A549 (cell line): ENCODE data around the gene FAM107B. TPM values are rescaled to one million over a fixed set of nuclear protein-coding genes. Genes with fewer than 3 reads are reported as not detected.
A peak's percentile ranks its signal among the peaks of the same experiment; 100 is the strongest.

Source experiments
- ATAC-seq, 2 experiments: fragments of 200-7000 bp in 1 of 2; fragments of >200 bp in 1 of 2; cut with Nextera tagmentation in 1 of 2; cut with Tn5 transposase in 1 of 2; 3 replicates each; pipeline versions ENCODE4 v1.8.0 to v1.9.1; 2018 to 2020; ENCODE audit warnings: mild to moderate bottlenecking in 1 of 2, moderate library complexity in 1 of 2
- CTCF ChIA-PET: fragments of 300-600 bp; sonication (Branson Sonifier 250); formaldehyde crosslinking; extraction: SDS; loops from one replicate; lab custom pipeline; 2021; ENCODE audit warnings: antibody characterized with exemption, inconsistent platforms; lab: Yijun Ruan, JAX
- POLR2A ChIA-PET: fragments of 350-600 bp; formaldehyde crosslinking; extraction: SDS; loops from one replicate; lab custom pipeline; 2021; ENCODE audit warnings: antibody characterized with exemption, inconsistent platforms; lab: Yijun Ruan, JAX
- DNase-seq, 2 experiments: peaks; one replicate each; pipeline versions ENCODE4 v3.0.0 to v3.0.0-alpha.2; 2011 to 2016; ENCODE audit warnings: low read depth in 1 of 2, low spot score in 1 of 2
- FAIRE-seq: peaks from 2 replicates; lab custom pipeline; 2011; peaks lifted over from hg19 to GRCh38; lab: Jason Lieb, UNC
- H3K27ac ChIP-seq, 2 experiments: fragments of >200 bp; sonication (Bioruptor Twin); formaldehyde crosslinking; 3 replicates each; pipeline ENCODE4 v1.5.1; 2016 to 2017
- H3K4me1 ChIP-seq: fragments of >200 bp; sonication (Bioruptor Twin); formaldehyde crosslinking; 3 replicates; pipeline ENCODE4 v1.6.1; 2016
- H3K4me2 ChIP-seq: fragments of >200 bp; sonication (Bioruptor Twin); formaldehyde crosslinking; 3 replicates; pipeline ENCODE4 v1.6.1; 2016
- H3K4me3 ChIP-seq: fragments of >200 bp; sonication (Bioruptor Twin); formaldehyde crosslinking; 3 replicates; pipeline ENCODE4 v1.5.1; 2016
- H3K9me3 ChIP-seq: fragments of >200 bp; sonication (Bioruptor Twin); formaldehyde crosslinking; 3 replicates; pipeline ENCODE4 v1.6.1; 2016
- BHLHE40 ChIP-seq: IDR thresholded peaks from 2 replicates; pipeline ENCODE4 v1.6.1; 2012; ENCODE audit warnings: low read depth, low read length, inconsistent platforms
- CBX8 ChIP-seq: fragments of 200-600 bp; sonication (generic); IDR thresholded peaks from 2 replicates; pipeline ENCODE4 v1.6.1; 2016
- CHD4 ChIP-seq: fragments of 200-600 bp; sonication (generic); IDR thresholded peaks from 2 replicates; pipeline ENCODE4 v1.6.1; 2016; ENCODE audit warnings: antibody characterized with exemption, mild to moderate bottlenecking, borderline replicate concordance
- CTCF ChIP-seq: fragments of >200 bp; sonication (Bioruptor Twin); formaldehyde crosslinking; IDR thresholded peaks from 3 replicates; pipeline ENCODE4 v1.5.1; 2016
- EHMT2 ChIP-seq: fragments of 200-600 bp; sonication (generic); IDR thresholded peaks from 2 replicates; pipeline ENCODE4 v1.6.1; 2016; ENCODE audit warnings: antibody characterized with exemption, low read depth, mild to moderate bottlenecking, moderate library complexity
- ESRRA ChIP-seq: fragments of 150-350 bp; IDR thresholded peaks from 2 replicates; pipeline ENCODE4 v1.6.1; 2014; ENCODE audit warnings: mild to moderate bottlenecking, low read length, borderline replicate concordance
- FOXS1 ChIP-seq: fragments of 250-450 bp; sonication (Bioruptor Pico); IDR thresholded peaks from 2 replicates; pipeline ENCODE4 v1.5.0; 2020; ENCODE audit warnings: mild to moderate bottlenecking, moderate library complexity
- HDAC2 ChIP-seq: fragments of 200-600 bp; sonication (generic); IDR thresholded peaks from 2 replicates; pipeline ENCODE4 v1.6.1; 2016
- HES2 ChIP-seq: fragments of >200 bp; sonication (Bioruptor Twin); formaldehyde crosslinking; IDR thresholded peaks from 2 replicates; pipeline ENCODE4 v1.6.1; 2016
- HOXA7 ChIP-seq: fragments of 250-450 bp; sonication (Bioruptor Pico); IDR thresholded peaks from 2 replicates; pipeline ENCODE4 v1.5.0; 2020; ENCODE audit warnings: mild to moderate bottlenecking, moderate library complexity
- JUNB ChIP-seq: fragments of >200 bp; sonication (Bioruptor Twin); formaldehyde crosslinking; IDR thresholded peaks from 2 replicates; pipeline ENCODE4 v1.6.1; 2016
- KDM1A ChIP-seq: fragments of 200-600 bp; sonication (generic); IDR thresholded peaks from 2 replicates; pipeline ENCODE4 v1.6.1; 2016; ENCODE audit warnings: low read depth, mild to moderate bottlenecking
- MYC ChIP-seq: IDR thresholded peaks from 2 replicates; pipeline ENCODE4 v1.6.1; 2012; ENCODE audit warnings: mild to moderate bottlenecking, inconsistent platforms, low read length, improper control_type of control experiment, borderline replicate concordance
- NPAS2 ChIP-seq: fragments of 250-450 bp; sonication (Bioruptor Pico); IDR thresholded peaks from 2 replicates; pipeline ENCODE4 v1.8.0; 2022; ENCODE audit warnings: mild to moderate bottlenecking, moderate library complexity, borderline replicate concordance
- NR3C1 ChIP-seq: fragments of >200 bp; sonication (Bioruptor Twin); formaldehyde crosslinking; IDR thresholded peaks from 3 replicates; pipeline ENCODE4 v1.6.1; 2017
- POLR2A ChIP-seq: IDR thresholded peaks from 2 replicates; pipeline ENCODE4 v1.6.1; 2012; ENCODE audit warnings: mild to moderate bottlenecking, low read length
- RARB ChIP-seq: fragments of 250-450 bp; sonication (Bioruptor Pico); IDR thresholded peaks from 2 replicates; pipeline ENCODE4 v1.8.0; 2021; ENCODE audit warnings: mild to moderate bottlenecking, moderate library complexity
- RCOR1 ChIP-seq: fragments of 150-350 bp; IDR thresholded peaks from 2 replicates; pipeline ENCODE4 v1.6.1; 2014; ENCODE audit warnings: antibody characterized with exemption, low read length, low read depth
- RFX5 ChIP-seq: fragments of 450-650 bp; IDR thresholded peaks from 2 replicates; pipeline ENCODE4 v1.7.1; 2014; ENCODE audit warnings: antibody characterized with exemption, mild to moderate bottlenecking, moderate library complexity
- TFCP2L1 ChIP-seq: fragments of 250-450 bp; sonication (Bioruptor Pico); IDR thresholded peaks from 2 replicates; pipeline ENCODE4 v1.5.0; 2021; ENCODE audit warnings: mild to moderate bottlenecking
- USF2 ChIP-seq: fragments of 450-650 bp; IDR thresholded peaks from 2 replicates; pipeline ENCODE4 v1.6.1; 2014; ENCODE audit warnings: antibody characterized with exemption
- ZFP36 ChIP-seq: fragments of 450-650 bp; IDR thresholded peaks from 2 replicates; pipeline ENCODE4 v1.6.1; 2014; ENCODE audit warnings: borderline replicate concordance; ENCODE audit not compliant: partially characterized antibody
- ZNF302 ChIP-seq: fragments of 250-450 bp; sonication (Bioruptor Pico); IDR thresholded peaks from 2 replicates; pipeline ENCODE4 v1.9.0; 2021; ENCODE audit warnings: inconsistent platforms, mild to moderate bottlenecking, moderate library complexity
- ZSCAN20 ChIP-seq: fragments of 250-450 bp; sonication (Bioruptor Pico); IDR thresholded peaks from 2 replicates; pipeline ENCODE4 v1.8.0; 2022; ENCODE audit warnings: mild to moderate bottlenecking, moderate library complexity
- WGBS: methylation state at CpG from one replicate; pipeline ENCODE4 v1.1.6; 2017; ENCODE audit errors: missing lambda C conversion rate; 5-methylcytosine and 5-hydroxymethylcytosine counted together
- polyA plus RNA-seq, 4 experiments: library from polyadenylated mRNA; depleted of rRNA in 3 of 4; stranded (reverse); fragments of >200 nt; fragmentation: RNase III in 1 of 4; extraction: RNeasy Plus Mini Kit Qiagen cat#74134 plus additional on column Dnase treatment in 1 of 4; gene quantifications; 2 replicates in 3 of 4; 3 replicates in 1 of 4; pipeline ENCODE4 v1.2.3, GENCODE V29; 2011 to 2017
- TF ChIP-seq, protein P1 (sequence below): fragments of 250-450 bp; sonication (Bioruptor Pico); IDR thresholded peaks from 2 replicates; pipeline ENCODE4 v1.5.0; 2020; ENCODE audit warnings: low read depth, mild to moderate bottlenecking, moderate library complexity

The FAM107B gene
- polyA plus RNA-seq, 2 of the 4 experiments (the other 2 are of a cell fraction): 99.9 to 173 TPM

GRCh38 chr10:14653271-14654161, 121.2 kb downstream of the FAM107B start (continued):
- no peak for TF ChIP-seq ZNF302 (CRISPR knock-in tag)
- TF ChIP-seq NR3C1: no peak
- no peak for TF ChIP-seq HOXA7 (CRISPR knock-in tag)
- no peak for TF ChIP-seq HDAC2
- no peak for TF ChIP-seq USF2
- TF ChIP-seq CTCF: no peak
- no peak for TF ChIP-seq CHD4
- TF ChIP-seq FOXS1 (CRISPR knock-in tag): no peak

- Histone ChIP-seq H3K4me1 (peaks cover 58% of the 10 kb centered on the region), H3K9me3 (no peaks in the 10 kb centered on the region), H3K27ac (peak overlapping the region; percentile 89 to 92), H3K4me2 (peak overlapping the region; percentile 82)
- ATAC-seq: no peak
- FAIRE-seq: no peak
- CTCF ChIA-PET: interaction anchor here (1.0 to 1.9 kb wide), 5 partner anchors 25 to 866 kb away, joined by 3 to 7 read pairs (median 4); no protein-coding TSS in a partner anchor
- TF ChIP-seq NR3C1 (no peak), CHD4 (no peak), RCOR1 (no peak), ESRRA (no peak), NPAS2 (CRISPR knock-in tag) (no peak), KDM1A (no peak), RFX5 (no peak), CBX8 (no peak), RARB (CRISPR knock-in tag) (no peak), BHLHE40 (no peak), JUNB (no peak), ZFP36 (no peak), TFCP2L1 (CRISPR knock-in tag) (no peak), EHMT2 (no peak), MYC (no peak), ZSCAN20 (CRISPR knock-in tag) (no peak), HES2 (no peak), POLR2A (no peak)
- TF ChIP-seq, protein P1, sequence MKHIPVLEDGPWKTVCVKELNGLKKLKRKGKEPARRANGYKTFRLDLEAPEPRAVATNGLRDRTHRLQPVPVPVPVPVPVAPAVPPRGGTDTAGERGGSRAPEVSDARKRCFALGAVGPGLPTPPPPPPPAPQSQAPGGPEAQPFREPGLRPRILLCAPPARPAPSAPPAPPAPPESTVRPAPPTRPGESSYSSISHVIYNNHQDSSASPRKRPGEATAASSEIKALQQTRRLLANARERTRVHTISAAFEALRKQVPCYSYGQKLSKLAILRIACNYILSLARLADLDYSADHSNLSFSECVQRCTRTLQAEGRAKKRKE: no peak
- TF ChIP-seq, all 56 proteins: peak for 0
- DNase-seq: no peak
- no peak overlapping the region for H3K4me3 ChIP-seq
- WGBS: 82% methylated on average over 5 of the region's 5 CpGs
- POLR2A ChIA-PET: interaction anchor here (0.5 to 1.6 kb wide), 2 partner anchors 18 to 314 kb away, joined by 8 to 12 read pairs; no protein-coding TSS in a partner anchor
Measured at GRCh38 chr10:14652816-14653215, 121.9 kb downstream of the FAM107B start.
